GM13976 (cell line): ENCODE results near the gene MYLK.
"Not testable (repeated sequence)": the region's sequence is repeated elsewhere in the genome, so short reads cannot be mapped to it uniquely, and the experiment has no call there.

Experiments used
- DNase-seq: peaks from one replicate; pipeline ENCODE4 v3.0.0; 2012; ENCODE audit warnings: low spot score
- in situ Hi-C: fragments of 300-500 bp; cut with MboI; formaldehyde crosslinking; loops from one replicate; pipeline ENCODE4 v1.12.0; 2022; ENCODE audit warnings: low sequenced_read_pairs, mixed read lengths, inconsistent platforms; ENCODE audit not compliant: unreplicated experiment
- TF ChIP-seq, protein P1 (sequence below): IDR thresholded peaks from 2 replicates; pipeline ENCODE4 v1.5.1; 2012; ENCODE audit warnings: borderline replicate concordance, mild to moderate bottlenecking; ENCODE audit not compliant: insufficient read depth; ENCODE audit errors: extremely low read depth, missing control alignments, control extremely low read depth

The MYLK gene

DNA sequence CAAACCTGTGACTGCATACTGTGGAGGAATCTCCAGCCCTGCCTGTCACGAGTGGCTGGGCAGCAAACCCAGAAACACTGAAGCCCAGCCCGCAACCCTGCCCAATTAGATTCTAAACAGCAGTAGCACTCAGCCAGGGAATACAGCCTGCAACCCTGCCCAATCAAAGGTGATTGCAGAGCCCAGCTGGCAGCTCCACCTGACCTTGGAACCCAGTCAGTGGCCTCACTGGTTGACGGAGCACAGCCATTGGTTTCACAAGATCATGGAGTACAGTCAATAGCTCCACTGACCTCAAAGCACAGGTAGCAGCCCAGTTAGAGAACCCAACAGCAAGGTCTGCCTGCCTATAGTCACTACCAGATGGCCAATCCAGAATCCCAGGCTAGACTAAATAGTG lies 35.2 kb upstream of the MYLK start:
- no peak for DNase-seq
- TF ChIP-seq, protein P1, sequence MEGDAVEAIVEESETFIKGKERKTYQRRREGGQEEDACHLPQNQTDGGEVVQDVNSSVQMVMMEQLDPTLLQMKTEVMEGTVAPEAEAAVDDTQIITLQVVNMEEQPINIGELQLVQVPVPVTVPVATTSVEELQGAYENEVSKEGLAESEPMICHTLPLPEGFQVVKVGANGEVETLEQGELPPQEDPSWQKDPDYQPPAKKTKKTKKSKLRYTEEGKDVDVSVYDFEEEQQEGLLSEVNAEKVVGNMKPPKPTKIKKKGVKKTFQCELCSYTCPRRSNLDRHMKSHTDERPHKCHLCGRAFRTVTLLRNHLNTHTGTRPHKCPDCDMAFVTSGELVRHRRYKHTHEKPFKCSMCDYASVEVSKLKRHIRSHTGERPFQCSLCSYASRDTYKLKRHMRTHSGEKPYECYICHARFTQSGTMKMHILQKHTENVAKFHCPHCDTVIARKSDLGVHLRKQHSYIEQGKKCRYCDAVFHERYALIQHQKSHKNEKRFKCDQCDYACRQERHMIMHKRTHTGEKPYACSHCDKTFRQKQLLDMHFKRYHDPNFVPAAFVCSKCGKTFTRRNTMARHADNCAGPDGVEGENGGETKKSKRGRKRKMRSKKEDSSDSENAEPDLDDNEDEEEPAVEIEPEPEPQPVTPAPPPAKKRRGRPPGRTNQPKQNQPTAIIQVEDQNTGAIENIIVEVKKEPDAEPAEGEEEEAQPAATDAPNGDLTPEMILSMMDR, result no peak
- in situ Hi-C loops, result no loop called here

DNA sequence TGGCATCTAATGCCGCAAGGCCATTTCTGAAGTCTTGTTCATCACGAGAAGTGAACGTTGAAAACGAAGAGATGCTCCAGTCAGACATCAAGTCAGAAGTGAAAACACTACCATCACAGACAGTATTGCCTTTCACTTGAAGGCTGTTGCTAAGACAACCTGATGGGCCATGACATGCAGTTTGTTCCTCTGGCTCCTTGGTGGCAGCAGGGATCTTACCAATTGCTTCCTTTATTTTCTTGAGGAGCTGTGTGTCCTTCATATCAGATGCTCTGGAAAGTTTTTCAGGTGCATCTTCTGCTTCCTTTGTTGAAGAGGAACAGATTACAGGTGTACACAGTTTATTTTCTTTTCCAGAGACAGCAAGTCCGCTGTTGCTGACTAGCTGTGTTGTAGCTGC lies 30.7 kb upstream of the MYLK start:
- TF ChIP-seq, protein P1, result no peak
- in situ Hi-C loops, result no loop called here
- no peak for DNase-seq

DNA sequence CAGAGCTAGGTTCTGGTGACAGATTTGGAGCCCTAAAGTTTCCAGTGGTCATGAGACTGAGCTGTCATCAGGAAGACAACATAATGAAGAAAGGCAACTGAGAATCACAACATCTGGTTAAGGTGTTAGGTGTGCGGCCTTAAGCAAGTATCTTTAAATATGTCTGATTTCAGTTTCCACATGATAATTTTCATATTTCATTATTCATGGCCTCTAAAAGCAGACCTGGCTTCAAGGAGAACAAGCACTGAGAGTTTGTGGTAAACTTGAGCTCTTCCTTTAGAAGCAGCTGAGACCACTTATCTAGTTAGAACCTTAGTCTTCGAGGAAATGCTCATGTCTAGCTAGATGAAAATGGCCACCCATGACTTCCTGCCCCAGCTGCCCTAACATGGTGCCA lies 25.7 kb upstream of the MYLK start:
- TF ChIP-seq, protein P1, result no peak
- DNase-seq, result no peak
- in situ Hi-C loops, result no loop called here

DNA sequence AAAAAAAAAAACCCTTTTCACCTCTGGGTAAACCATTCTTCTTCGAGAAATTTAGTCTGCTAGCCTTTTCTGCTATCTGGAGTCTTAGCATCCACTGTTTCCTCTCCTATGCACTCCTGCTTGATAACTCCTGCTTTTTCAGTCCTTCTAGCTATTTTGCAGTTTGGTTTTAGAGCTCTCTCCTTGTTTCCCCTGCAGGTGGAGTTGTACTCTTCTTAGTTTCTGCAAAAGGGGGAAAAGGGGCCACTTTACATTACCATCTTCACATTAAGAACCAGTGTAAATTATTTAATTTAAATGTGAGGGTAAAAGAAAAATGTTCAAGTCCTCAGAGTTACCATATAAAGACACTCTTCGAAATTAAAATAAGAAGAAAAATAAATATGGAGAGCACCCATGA lies 23.6 kb upstream of the MYLK start:
- DNase-seq, result no peak
- TF ChIP-seq, protein P1, result no peak
- in situ Hi-C loops, result no loop called here

DNA sequence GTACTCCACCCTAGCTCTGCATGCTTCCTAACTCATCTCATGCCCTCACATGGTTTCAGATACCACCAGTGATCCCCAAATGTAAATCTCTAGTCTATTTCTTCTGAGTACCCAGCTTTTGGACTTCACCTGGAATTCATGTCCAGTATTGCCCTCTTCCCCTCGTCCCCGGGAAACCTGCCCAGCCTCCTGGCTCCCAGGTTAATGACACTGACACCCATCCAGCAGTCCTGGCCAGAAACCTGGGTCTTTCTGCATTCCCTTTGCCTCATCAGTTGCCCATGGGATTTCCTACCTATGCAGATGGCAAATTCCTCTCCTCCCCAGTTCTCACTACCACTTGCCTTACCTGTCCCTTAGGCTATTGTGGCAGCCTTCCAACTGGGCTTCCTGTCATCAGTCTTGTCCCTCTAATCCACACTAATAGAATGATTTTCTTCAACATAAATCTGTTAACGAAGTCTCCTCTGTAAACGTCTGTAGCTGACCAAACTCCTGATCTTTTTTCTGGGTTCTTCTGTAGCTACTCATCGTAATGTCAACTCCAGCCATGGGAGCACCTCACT lies 15.3 kb upstream of the MYLK start:
- DNase-seq, result no peak
- TF ChIP-seq, protein P1, result no peak
- in situ Hi-C loops, result no loop called here

DNA sequence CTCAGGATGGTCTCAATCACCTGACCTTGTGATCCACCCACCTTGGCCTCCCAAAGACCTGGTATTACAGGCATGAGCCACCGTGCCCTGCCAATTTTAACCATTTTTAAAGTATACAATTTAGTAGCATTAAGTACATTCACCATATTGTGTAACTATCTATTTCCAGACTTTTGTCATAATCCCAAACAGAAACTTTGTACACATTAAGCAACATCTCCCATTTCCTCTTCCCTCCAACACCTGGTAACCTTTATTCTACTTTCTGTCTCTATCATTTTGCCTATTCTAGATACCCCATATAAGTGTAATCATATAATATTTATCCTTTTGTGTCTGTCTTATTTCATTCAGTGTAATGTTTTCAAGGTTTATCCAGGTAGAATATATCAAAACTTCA lies 8.9 kb upstream of the MYLK start:
- TF ChIP-seq, protein P1, result no peak
- in situ Hi-C loops, result no loop called here
- no peak for DNase-seq

DNA sequence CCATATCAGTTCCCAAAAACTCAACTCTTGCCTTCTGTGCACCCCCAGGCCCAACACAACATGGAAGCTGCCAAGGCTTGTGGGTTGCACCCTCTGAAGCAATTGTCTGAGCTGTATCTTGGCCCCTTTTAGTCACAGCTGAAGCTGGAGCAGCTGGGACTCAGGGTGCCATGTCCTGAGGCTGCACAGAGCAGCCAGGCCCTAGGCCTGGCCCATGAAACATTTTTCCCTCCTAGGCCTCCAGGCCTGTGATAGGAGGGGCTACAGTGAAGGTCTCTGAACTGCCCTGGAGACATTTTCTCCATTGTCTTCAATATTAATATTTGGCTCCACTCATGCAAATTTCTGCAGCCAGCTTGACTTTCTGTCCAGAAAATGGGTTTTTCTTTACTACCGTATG lies 8.1 kb upstream of the MYLK start:
- no peak for DNase-seq
- in situ Hi-C loops, result no loop called here
- TF ChIP-seq, protein P1, result no peak

DNA sequence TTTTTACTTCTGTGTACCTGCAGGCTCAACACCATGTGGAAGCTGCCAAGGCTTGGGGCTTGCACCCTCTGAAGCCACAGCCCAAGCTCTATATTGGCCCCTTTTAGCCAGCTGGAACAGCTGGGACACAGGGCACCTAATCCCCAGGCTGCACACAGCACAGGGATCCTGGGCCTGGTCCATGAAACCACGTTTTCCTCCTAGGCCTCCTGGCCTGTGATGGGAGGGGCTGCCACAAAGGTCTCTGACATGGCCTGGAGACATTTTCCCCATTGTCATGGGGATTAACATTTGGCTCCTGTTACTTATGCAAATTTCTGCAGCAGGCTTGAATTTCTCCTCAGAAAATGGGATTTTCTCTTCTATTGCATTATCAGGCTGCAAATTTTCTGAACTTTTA lies 6.9 kb upstream of the MYLK start:
- DNase-seq, in situ Hi-C loops: not testable (repeated sequence)

DNA sequence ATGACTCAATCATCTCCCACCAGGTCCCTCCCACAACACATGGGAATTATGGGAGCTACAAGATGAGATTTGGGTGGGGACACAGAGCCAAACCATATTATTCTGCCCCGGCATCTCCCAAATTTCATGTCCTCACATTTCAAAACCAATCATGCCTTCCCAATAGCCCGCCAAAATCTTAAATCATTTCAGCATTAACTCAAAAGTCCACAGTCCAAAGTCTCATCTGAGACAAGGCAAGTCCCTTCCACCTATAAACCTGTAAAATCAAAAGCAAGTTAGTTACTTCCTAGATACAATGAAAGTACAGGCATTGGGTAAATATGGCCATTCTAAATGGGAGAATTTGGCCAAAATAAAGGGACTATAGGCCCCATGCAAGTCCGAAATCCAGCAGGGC lies 6.0 kb upstream of the MYLK start:
- DNase-seq, in situ Hi-C loops: not testable (repeated sequence)
